Measurements from ENCODE around the gene IL1RN. TPM values are rescaled to one million over a fixed set of nuclear protein-coding genes. Genes with fewer than 3 reads are reported as not detected.
A peak's percentile ranks its signal among the peaks of the same experiment; 100 is the strongest.

IL1RN gene
- total and polyA plus RNA-seq, 2 of the 13 experiments (the other 11 are each of a cell fraction or from before 2014, with no cell fraction given): 21.2 to 101 TPM

DNA sequence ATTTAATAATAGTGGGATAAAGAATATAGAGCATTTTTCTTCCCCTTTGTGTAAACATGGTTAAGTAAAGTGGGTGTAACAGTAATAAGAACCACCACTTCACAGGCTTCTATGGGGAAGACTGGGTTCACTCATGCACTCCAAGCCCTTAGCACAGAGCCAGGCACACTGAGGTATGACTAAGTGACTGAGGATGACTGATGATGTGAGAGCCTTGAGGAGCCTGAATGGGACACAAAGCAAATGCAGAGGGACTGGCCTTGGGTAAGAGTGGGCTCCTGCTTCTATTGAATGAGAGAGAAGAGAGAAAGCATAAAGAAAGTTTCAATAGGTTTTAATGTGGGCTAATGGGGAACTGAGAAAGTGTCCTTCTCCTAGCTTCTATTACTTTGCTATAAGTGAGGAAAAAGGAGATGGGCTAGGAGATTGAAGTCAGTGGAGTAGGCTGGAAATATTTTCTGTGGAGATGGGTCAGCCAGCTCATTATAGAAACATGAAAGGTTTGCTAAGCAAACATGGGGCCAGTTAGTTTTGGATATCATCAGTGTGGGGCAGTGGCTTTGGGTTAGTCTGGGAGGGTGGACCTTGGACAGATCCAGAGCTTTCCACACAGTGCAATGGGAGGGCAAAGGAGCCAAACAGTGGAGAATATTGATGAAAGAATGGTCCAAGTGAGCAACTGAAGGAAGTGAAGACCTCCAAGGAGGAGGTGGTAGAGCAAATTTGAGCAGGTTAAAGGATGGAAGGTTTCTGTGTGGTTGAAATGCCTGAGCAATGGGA, 39.0 kb upstream of the IL1RN start (continued):
- TF ChIP-seq ZBTB40 (IDR thresholded peaks at IDR 0.05): no peak
- no peak for TF ChIP-seq ZBTB40 (CRISPR knock-in tag; IDR thresholded peaks at IDR 0.05)
- no peak for TF ChIP-seq ZNF431 (CRISPR knock-in tag; IDR thresholded peaks at IDR 0.05; ENCODE audit: borderline replicate concordance, low read depth)
- peak; percentile 77 for TF ChIP-seq POGK (CRISPR knock-in tag; conservative IDR thresholded peaks at IDR 0.05)
- peak; percentile 72; the same call in 1 of the 2 replicates for TF ChIP-seq ZSCAN31 (CRISPR knock-in tag; IDR thresholded peaks at IDR 0.05; ENCODE audit: low read depth)
- no peak for TF ChIP-seq CCAR2 (optimal IDR thresholded peaks at IDR 0.05; ENCODE audit: low read depth, low read length)
- no peak for TF ChIP-seq ZSCAN29 (CRISPR knock-in tag; conservative IDR thresholded peaks at IDR 0.05)
- no peak for TF ChIP-seq ZFP41 (CRISPR knock-in tag; IDR thresholded peaks at IDR 0.05; ENCODE audit: borderline replicate concordance)
- no peak for TF ChIP-seq NCOA5 (CRISPR knock-in tag; IDR thresholded peaks at IDR 0.05)
- TF ChIP-seq REPIN1 (CRISPR knock-in tag; IDR thresholded peaks at IDR 0.05; ENCODE audit: borderline replicate concordance, low read depth): peak; percentile 70; the same call in 1 of the 2 replicates
- no peak for TF ChIP-seq ZNF263 (CRISPR knock-in tag; IDR thresholded peaks at IDR 0.05)
- no peak for TF ChIP-seq ZBTB43 (CRISPR knock-in tag; conservative IDR thresholded peaks at IDR 0.05)
- no peak for TF ChIP-seq RORA (CRISPR knock-in tag; IDR thresholded peaks at IDR 0.05)
- TF ChIP-seq, protein P1, sequence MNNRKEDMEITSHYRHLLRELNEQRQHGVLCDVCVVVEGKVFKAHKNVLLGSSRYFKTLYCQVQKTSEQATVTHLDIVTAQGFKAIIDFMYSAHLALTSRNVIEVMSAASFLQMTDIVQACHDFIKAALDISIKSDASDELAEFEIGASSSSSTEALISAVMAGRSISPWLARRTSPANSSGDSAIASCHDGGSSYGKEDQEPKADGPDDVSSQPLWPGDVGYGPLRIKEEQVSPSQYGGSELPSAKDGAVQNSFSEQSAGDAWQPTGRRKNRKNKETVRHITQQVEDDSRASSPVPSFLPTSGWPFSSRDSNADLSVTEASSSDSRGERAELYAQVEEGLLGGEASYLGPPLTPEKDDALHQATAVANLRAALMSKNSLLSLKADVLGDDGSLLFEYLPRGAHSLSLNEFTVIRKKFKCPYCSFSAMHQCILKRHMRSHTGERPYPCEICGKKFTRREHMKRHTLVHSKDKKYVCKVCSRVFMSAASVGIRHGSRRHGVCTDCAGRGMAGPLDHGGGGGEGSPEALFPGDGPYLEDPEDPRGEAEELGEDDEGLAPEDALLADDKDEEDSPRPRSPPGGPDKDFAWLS (CRISPR knock-in tag; IDR thresholded peaks at IDR 0.05; ENCODE audit: borderline replicate concordance): no peak
